ENCODE measurements around the gene MEGF8.

The MEGF8 gene

DNA sequence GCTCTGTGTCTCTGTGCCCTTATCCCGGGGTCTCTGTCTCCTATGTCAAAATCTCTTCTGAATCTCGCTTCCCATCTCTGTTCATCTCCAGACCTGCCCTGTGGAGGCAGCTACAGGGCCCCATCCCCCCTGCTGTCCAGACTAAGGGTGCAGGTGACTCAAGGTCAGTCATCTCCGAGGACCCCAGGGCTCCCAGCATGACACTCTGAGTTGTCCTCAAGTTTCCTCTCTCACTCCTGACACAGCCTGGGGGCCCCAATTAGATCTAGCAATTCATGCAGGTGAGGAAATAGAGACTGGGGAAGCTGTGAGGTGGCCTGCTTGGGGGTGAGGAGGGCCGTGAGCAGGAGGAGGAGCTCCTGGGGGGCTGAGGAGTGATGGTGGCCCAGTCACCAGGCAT, 66.7 kb downstream of the MEGF8 start:
- DNase-seq = no peak

DNA sequence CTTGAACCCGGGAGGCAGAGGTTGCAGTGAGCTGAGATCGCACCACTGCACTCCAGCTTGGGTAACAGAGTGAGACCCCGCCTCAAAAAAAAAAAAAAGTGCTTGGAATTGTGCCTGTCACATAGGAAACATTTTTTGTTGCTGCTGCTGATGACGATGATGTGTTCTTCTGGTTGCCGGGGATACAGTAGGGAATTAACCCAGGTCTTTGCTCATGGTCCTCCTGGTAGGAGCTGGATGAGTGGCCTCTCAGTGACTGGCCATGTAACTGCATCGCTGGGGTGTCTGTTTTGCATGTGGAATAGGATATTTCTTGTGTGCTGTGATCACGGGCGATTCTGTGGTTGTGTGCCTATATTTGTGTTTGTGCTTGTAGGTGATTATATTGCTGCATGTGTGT, 69.3 kb downstream of the MEGF8 start:
- DNase-seq = no peak

DNA sequence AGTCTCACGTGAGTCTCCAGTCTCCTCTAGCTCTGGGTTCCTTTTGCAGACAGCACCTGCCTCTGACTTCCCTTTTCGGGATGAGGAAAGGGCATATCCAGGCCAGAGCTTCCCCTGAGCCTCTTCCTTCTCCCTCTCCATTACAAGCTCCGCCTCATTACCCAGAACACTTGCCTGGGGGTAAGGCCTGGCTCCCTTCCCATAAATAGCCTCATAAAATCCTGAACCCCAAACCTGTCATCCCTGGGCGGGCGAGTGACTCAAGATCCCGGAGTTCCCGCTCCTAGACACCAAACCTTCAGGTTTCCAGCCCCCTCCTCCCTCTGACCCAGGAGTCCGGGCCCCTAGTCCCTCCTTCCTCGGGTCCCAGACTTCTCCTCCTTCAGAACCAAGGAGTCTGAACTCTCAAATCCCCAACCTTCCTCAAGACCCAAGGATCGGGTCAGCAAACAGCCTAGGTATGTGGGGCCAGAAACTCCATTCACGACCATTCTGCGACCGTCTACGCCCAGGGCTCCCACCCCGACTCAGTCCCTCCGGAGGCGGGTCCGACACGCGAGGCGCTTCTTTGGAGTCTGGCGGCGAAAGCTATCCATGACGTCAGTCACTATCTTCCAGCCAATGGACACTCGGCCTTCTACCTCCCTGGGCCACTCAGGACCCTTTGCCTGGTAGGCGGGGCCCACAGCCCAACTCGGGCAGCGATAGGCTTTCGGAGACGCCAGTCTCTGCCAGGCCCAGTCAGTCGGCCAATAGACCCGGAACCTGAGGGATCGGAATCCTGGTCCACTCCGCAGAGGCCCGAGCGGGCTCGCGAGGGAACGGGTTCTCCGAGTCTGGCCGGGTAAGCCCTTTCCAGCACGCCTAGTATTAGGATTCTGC, 71.2 kb downstream of the MEGF8 start:
- peak; percentile 82 to 92 for DNase-seq

DNA sequence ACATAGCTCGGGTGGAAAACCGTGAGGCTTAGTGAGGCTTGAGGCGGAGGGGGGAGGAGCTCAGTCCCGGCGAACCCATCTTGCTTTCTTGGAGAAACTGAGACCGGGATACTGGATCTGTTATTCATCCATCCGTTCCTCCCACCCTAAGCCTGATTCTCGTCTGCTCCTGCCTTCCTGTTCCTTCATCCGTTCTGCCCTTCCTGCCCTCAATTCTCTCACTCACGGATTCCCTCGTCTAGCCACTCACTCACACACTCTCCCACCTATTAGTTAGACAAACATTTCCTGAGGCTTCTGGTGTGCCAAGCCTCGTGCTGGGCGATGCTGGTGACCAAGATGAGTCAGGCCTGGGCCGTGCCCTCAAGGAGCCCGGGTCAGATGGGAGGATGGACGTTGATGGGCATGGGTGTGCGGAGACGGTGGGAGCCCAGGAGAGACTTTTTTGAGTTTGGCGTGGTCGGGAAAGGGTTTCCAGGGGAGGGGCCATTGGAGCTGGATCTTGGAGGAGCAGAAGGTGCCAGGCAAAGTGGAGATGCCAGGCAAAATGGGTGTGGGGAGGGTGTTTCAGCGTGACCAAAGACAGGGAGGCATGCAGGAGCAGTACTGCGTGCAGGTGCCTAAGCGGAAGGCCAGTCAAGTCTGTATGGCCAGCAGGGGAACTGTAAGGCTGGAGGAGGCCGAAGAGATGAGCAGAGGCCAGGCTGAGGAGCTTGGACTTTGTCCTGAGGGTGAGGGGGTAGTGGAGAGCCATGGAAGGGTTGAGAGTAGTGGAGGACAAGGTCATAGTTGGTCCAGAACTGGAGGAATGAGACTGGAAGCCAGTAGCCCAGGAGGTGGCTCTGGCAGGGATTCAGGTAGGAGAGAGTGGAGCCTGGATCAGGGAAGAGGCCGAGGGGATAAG, 72.1 kb downstream of the MEGF8 start:
- peak in 1 of 2 donors; percentile 17 for DNase-seq

DNA sequence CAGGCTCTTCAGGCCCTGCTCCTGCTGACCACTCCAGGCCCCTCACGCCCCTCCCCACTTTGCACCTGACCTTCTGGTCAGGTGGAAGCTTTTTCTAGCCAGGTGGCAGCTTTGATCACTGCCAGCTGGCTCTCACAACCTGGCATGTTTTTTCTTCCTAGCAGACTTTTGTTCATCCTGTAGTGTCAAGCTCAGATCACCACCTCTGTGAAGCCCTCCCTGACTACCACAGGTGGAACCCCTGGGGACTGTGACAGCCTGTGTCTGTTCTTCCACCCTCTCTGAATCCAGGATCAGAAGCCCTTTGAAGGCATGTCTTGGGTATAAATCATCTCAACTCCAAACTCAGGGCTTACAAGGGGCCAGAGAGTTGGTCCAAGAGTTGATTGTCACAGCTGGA, 75.0 kb downstream of the MEGF8 start:
- no peak for DNase-seq

DNA sequence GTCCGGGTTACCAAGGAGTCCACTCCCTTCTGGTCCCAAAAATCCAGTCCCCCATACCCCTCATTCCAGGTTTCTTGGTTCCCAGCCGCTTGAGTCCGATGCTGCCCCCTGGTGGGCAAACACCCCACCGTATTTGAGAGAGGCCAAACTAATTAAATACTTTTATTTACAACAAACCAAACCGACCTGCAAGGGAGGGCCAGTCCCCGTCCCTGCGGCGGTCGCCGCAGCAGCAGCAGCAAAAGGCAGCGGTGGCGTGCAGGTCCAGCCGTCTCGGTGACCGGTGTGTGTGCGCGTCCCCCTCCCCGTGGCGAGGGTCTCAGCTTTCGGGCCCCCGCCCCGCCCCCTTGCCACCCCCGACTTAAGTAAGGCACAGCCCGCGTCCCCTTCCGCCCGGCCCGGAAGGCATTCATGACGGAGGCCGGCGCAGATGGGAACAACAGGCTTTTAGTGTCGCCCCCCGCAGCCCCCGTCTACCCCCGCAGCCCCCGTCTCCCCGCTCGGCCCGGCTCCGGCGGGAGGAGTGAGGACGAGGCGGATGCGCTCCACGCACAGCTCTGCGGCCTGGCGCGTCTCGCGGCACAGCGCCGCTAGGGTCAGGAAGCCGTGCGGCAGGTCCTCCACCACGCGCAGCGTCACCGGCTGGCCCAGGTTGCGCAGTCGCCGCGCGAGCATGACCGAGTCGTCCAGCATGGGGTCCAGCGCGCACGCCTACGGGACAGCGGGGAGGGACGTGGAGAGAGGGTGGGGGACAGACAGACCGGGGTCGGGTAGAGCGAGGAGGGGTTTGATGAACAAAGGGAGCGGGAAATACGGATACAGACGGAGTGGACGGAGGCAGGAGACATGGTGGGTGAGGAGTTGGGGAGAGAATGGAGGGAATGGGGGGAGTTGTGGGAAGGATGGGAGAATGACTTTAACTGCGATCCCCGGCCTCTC, 76.2 kb downstream of the MEGF8 start:
- peak; percentile 43 for DNase-seq

DNA sequence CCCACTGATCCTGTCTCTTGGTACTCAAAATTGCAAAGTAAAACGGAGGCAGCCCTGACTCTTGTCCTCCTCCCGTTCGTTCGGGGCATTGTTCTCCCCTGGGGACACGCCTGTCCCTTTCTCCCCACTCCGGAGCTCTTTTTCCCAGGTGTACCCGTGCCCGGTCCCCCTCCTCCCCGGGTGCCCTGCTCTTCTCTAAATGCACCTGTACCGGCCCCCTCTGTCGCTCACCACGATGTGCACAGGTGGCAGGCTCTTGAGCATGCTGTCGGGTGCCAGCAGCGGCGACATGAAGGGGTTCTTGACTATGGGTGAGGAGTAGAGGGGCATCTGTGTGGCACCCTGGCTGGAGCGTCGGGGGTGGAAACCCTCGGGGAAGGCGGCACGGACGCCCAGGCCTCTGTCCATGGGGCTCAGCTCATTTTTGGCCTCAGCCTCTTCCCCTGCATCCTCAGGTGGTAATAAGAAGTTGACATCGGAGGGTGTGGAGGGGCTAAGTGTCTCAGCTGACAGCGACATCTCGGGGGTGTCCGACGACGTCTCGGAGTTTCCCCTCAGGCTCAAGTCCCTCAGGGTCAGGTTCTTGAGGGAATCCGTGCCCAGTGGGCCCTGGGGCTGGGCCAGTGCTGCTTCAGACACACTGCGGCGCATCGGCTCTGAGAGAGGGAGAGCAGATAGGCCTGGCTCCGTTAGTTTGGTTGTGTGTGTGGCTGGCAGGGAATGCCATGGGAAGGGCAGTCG, 77.1 kb downstream of the MEGF8 start:
- DNase-seq = no peak

DNA sequence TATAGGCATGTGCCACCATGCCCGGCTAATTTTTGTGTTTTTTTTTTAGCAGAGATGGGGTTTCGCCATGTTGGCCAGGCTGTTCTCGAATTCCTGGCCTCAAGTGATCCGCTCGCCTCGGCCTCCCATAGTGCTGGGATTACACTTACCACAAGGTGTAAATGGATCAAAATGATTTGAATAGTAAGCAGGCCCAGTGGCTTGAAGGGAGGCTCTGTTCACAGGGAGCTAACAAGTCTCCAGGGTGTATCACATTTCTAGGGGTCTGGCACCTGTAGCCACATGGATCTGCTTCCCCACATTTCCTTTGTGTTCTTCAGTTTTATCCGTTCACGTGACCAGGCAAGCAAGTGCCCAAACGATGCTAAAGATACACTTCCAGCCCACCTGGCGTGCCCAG, 78.2 kb downstream of the MEGF8 start:
- DNase-seq = no peak

DNA sequence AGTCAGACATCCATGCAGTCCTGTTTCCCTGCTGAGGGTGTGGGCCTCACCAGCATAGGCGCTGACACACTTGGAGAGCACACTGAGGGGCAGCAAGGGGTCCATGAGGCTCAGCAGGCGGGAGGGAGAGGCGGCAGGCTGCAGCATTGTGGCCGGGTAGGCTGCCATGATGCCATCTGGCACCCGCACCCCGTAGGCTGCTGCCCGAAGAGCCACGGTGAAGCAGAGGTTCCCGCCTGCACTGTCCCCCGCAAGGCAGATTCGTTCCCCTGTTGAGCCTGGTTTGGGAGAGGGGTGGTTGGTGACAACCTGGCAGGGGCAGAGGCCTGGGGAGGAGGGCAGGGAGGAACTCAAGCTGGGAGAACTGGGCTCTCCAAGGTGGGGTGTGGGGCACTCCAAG, 80.7 kb downstream of the MEGF8 start:
- no peak for DNase-seq

DNA sequence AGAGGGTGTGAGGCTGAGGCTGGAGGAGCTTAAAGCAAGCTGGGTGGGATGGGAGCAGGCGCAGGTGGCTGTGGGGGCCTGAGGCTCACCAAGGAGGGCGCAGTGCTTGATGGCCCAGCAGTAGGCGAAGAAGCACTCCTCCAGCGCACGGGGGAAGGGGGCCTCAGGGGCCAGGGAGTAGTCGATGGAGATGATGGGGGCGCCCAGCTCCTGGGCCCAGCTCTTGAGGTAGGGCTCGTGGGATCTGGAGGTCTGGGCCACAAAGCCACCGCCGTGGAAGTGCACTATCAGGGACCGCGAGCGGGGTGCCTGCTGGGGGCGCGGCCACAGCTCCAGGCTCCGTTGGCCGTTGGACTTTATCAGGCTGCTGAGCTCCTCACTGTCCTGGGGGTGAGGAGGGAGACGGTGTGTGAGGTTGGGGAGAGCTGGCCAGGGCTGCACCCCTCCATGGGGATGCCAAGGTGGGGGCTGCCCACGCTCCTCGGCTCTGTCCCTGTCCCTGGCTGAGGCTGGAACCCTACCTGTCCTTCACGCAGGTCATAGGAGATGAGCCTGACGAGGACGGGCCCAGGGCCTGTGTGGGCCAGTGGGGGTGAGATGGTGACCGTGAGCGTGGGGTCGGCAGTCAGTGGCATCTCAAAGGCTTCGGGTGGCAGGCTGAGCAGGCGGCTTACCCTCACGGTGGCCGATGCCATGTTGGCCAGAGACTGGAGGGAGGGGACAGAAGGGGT, 81.8 kb downstream of the MEGF8 start:
- DNase-seq = no peak

DNA sequence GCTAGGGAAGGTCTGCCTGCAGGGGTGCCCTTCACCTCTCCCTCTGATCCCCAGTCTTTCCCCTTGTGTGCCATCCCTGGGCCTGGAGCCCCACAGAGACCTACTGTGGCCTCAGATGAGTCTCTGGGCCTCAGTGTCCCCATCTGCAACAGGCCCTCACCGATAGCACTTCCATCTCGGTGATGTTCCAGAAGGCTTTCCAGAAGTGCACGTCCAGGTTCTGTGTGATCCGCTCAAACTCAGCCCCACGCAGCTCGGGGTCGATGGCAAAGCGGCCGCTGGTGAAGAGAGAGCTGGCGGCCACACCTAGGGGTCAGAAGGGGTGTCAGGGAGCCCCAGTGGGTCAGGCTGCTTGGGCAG, 82.4 kb downstream of the MEGF8 start:
- DNase-seq = no peak

DNA sequence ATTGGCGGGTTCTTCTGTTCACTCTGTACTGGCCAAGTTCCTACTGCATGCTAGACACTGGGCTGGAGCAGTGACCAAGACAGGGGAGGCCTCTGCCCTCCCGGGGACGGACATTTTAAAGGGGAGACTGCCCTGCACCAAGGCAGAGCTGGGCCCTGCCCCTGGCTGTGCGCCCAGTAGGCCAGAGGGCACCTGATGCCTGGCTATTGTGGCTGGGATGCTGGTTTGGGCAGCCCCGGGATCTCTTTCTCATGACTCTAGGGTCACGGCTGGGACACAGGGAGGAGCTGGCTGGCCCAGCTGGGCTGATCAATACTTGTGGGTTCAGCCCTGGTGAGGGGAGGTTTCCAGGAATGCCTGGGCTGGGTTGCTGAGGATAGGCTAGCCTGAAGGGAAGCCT, 84.0 kb downstream of the MEGF8 start:
- DNase-seq = no peak

DNA sequence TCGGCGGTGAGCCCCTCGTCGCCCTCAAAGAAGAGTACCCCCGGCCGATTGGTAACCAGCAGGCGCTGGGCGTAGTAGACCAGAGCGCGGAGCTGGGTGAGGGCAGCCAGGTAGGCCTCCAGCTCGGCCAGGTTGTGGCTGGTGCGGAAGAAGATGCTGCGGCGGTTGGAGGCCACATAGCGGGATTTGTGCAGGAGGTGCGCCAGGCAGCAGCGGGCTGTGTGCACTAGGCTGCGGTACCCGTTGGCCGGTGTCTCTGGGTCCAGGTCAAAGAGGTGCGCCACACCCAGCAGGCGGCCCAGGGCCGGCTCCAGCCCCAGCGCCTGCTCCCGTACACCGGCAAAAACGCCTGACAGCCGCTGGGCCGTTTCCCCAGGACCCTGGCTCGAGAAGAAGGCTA, 84.9 kb downstream of the MEGF8 start:
- DNase-seq = no peak

DNA sequence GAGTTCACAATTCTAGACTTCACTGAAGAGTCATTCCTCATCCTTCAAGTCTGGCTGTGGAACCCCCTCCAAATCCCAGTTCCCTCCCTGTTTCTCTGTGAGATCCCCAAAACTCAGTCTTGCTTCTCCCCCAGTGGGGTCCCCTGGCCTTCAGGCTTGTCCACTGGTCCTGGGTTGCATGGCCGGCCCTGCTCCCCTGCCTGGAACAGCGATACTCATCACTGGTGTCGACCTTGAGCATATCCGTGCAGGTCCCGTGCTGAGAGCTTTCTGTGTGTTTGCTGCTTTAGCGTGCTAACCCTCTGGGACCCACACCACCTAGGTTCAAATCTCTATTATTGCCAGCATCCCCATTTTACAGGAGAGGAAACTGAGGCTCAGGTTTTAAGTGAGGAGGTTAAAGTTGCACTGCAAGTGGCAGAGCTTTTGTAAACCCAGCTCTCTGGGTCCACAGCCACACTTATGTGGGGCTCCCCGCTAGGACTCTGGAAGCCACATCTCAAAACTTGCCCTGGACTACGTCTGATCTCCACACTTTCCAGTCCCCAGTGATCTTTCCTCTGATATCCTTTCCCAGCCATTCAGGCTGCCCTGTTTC, 86.2 kb downstream of the MEGF8 start:
- DNase-seq = no peak

DNA sequence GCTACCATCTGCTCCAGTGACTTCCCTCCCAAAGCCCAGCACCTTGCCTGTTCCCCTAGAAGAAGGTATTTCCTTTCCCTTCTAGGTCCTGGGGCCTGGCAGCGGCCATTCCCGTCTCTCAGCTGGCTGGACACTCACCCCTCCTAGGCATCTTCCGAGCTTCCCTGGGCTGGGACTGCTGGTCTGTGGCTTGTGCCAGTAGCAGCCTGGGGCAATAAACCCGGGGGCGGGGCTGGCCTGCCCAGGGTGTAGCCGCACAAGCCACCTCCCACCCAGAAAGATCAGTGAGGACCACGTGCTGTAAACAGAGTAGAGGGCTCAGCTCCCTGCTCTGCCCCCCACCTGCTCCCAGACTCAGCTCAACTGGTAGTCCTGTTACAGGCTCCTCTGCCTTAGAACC, 86.8 kb downstream of the MEGF8 start:
- DNase-seq = no peak

DNA sequence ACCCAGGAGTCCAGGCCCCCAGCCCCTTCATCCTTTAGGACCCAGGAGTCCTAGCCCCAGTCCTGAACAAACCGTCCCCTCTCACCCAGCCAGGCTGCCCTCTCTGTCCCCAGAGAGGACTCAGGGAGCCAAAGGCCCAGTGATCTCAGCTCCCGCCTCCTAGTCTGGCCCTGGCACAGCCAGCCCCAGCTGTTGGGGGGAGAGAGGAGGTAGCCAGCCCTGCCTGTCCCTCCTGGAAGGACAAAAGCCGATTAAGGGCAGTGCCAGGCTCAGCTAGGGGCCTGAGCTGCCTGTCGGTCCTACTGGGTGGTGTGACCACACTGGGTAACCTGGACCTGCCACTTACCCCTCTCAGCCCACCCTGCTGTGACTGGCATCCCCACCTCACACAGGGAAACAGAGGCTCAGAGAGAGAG, 87.2 kb downstream of the MEGF8 start:
- DNase-seq = no peak

DNA sequence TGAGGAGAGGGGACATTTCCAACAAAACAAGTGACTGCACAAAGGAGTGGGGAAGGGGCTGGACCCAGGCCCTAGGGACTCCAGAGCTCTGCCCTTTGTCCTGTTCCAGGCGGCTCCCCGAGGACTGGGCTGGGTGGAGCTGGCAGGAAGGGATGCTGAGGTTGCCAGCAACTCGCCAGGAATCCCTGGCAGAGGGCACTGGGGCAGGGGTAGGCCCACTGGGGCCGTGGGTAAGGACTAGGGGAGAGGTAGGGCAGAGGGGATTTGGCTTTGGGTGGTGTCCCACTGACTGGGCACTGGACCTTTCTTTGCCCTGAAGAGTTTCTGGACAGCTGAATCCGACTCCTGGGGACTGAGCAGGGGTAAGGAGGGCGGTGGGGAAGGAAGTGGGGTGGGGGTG, 93.9 kb downstream of the MEGF8 start:
- DNase-seq = no peak

DNA sequence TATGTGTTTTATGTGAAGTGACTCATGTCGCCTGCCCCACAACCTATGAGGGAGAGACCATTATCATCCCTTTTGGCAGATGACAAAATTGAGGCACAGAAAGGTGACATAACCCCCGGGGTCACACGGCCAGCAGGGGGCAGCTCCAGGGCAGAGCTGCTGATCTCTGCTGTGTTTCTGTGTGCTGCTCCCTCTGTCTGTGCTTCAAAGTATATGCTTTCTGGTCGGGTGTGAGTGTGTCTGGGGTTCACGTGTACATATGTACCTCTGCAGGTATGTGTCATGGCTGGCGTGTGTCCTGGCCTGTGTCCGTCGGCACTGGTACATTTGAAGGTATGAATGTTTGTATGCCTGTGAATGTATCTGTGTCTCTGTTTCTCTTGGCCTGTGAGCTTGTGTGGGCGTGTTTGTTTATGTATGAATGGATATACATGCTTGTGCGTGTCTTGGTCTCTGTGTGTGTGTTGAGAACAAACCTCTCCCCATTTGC, 94.7 kb downstream of the MEGF8 start:
- peak in 1 of 2 donors; percentile 26 for DNase-seq

DNA sequence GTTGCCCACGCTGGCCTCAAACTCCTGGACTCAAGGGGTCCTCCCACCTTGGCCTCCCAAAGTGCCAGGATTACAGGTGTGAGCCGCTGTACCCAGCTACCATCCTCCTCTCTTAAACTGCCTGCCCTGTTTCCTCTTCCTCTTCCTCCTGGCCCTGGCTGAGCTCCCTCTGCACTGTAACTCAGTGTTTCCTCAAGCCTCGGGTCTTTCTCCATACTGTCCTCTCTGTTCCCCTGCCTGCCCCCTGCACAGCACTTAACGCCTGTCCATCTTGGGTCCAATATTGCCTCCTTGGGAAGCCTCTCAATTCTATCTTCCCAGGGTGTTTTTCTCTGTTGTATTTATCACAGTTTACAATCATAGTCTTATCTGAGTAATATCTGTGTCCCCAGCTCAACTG, 95.7 kb downstream of the MEGF8 start:
- no peak for DNase-seq

DNA sequence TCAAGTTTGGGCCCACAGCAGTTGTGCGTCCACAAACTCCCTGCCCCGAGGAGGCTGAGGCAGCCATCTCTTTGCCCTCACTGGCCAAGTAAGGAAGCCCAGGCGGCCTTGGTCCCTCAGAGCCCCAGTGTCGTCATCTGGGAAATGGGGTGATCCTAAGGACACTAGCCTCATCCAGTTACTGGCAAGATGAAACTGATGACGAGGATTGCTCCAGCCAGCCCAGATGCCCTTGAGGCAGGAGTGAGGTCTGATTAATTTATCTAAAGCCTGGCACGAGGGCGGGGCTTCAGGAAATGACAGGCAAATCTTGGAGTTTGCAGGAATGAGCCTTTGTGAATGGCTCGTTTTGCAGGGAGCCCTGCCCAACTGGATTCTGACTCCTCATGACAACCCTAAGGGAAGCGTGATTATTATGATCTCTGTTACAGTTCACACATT, 96.2 kb downstream of the MEGF8 start:
- DNase-seq = no peak
